H9 (cell line): ENCODE measurements around the gene ZNF786. TPM values are rescaled to one million over a fixed set of nuclear protein-coding genes. Genes with fewer than 3 reads are reported as not detected.

Experiments
- DNase-seq: peaks from one replicate; pipeline ENCODE4 v3.0.0-alpha.2; 2017
- H2AFZ ChIP-seq: one replicate; pipeline ENCODE4 v1.6.1; 2013; ENCODE audit warnings: mild to moderate bottlenecking, low read length, control low read depth, moderate library complexity
- H2AK5ac ChIP-seq: 2 replicates; pipeline ENCODE4 v1.6.1; 2013; ENCODE audit warnings: low read length, control low read depth, mixed read lengths; ENCODE audit not compliant: insufficient read length
- H2BK120ac ChIP-seq: one replicate; pipeline ENCODE4 v1.6.1; 2013; ENCODE audit warnings: low read depth, mild to moderate bottlenecking, low read length, control low read depth, inconsistent platforms; ENCODE audit not compliant: poor library complexity, severe bottlenecking
- H2BK12ac ChIP-seq: 2 replicates; pipeline ENCODE4 v1.6.1; 2013; ENCODE audit warnings: low read length, control low read depth, mixed read lengths, low read depth; ENCODE audit not compliant: insufficient read length
- H2BK15ac ChIP-seq: 2 replicates; pipeline ENCODE4 v1.6.1; 2013; ENCODE audit warnings: low read depth, low read length, control low read depth
- H2BK20ac ChIP-seq: one replicate; pipeline ENCODE4 v1.6.1; 2013; ENCODE audit warnings: low read depth, mild to moderate bottlenecking, low read length, control low read depth, inconsistent platforms; ENCODE audit not compliant: poor library complexity, severe bottlenecking
- H2BK5ac ChIP-seq: 2 replicates; pipeline ENCODE4 v1.6.1; 2013; ENCODE audit warnings: low read length, control low read depth, mixed read lengths; ENCODE audit not compliant: insufficient read length
- H3K14ac ChIP-seq: 2 replicates; pipeline ENCODE4 v1.6.1; 2013; ENCODE audit warnings: low read length, control low read depth; ENCODE audit not compliant: insufficient read depth
- H3K18ac ChIP-seq: 2 replicates; pipeline ENCODE4 v1.6.1; 2013; ENCODE audit warnings: low read depth, mild to moderate bottlenecking, mixed read lengths, low read length, control low read depth; ENCODE audit not compliant: insufficient read length
- H3K23ac ChIP-seq: 2 replicates; pipeline ENCODE4 v1.6.1; 2013; ENCODE audit warnings: low read length, control low read depth, mixed read lengths, low read depth; ENCODE audit not compliant: insufficient read length
- H3K23me2 ChIP-seq: 2 replicates; pipeline ENCODE4 v1.6.1; 2013; ENCODE audit warnings: low read depth, mild to moderate bottlenecking, mixed read lengths, low read length, control low read depth; ENCODE audit not compliant: insufficient read length, poor library complexity, severe bottlenecking
- H3K27ac ChIP-seq: 2 replicates; pipeline ENCODE4 v1.5.1; 2013; ENCODE audit warnings: low read length, control low read depth, mixed read lengths, low read depth; ENCODE audit not compliant: insufficient read length
- H3K27me3 ChIP-seq: 2 replicates; pipeline ENCODE4 v1.6.1; 2013; ENCODE audit warnings: low read length, control low read depth, inconsistent platforms; ENCODE audit not compliant: insufficient read depth
- H3K4ac ChIP-seq: 2 replicates; pipeline ENCODE4 v1.6.1; 2013; ENCODE audit warnings: low read depth, mild to moderate bottlenecking, control low read depth, inconsistent platforms, low read length, moderate library complexity
- H3K4me1 ChIP-seq: 2 replicates; pipeline ENCODE4 v1.6.1; 2013; ENCODE audit warnings: low read length, control low read depth, inconsistent platforms; ENCODE audit not compliant: insufficient read depth
- H3K4me2 ChIP-seq: 2 replicates; pipeline ENCODE4 v1.6.1; 2013; ENCODE audit warnings: low read length, control low read depth, mixed read lengths; ENCODE audit not compliant: insufficient read length, insufficient read depth
- H3K56ac ChIP-seq: 2 replicates; pipeline ENCODE4 v1.6.1; 2013; ENCODE audit warnings: low read depth, mild to moderate bottlenecking, mixed read lengths, low read length, control low read depth; ENCODE audit not compliant: insufficient read length
- H3K79me1 ChIP-seq: 2 replicates; pipeline ENCODE4 v1.6.1; 2013; ENCODE audit warnings: low read depth, mild to moderate bottlenecking, moderate library complexity, low read length, control low read depth, inconsistent platforms; ENCODE audit not compliant: insufficient read depth, poor library complexity, severe bottlenecking
- H3K79me2 ChIP-seq: 2 replicates; pipeline ENCODE4 v1.6.1; 2013; ENCODE audit warnings: low read length, control low read depth, inconsistent platforms; ENCODE audit not compliant: insufficient read depth
- H3K9ac ChIP-seq: 2 replicates; pipeline ENCODE4 v1.6.1; 2013; ENCODE audit warnings: low read length, control low read depth, mixed read lengths; ENCODE audit not compliant: insufficient read length; ENCODE audit errors: extremely low read depth
- H3K9me3 ChIP-seq: one replicate; pipeline ENCODE4 v1.6.1; 2013; ENCODE audit warnings: low read depth, low read length, inconsistent platforms; ENCODE audit not compliant: control insufficient read depth
- H3T11ph ChIP-seq: one replicate; pipeline ENCODE4 v1.6.1; 2013; ENCODE audit warnings: mild to moderate bottlenecking, low read length, control low read depth, inconsistent platforms
- H4K20me1 ChIP-seq: one replicate; pipeline ENCODE4 v1.6.1; 2013; ENCODE audit not compliant: control insufficient read depth, insufficient read length, insufficient read depth
- H4K5ac ChIP-seq: 2 replicates; pipeline ENCODE4 v1.6.1; 2013; ENCODE audit warnings: low read depth, mild to moderate bottlenecking, mixed read lengths, low read length, control low read depth; ENCODE audit not compliant: insufficient read length
- H4K8ac ChIP-seq: replicated peaks from 2 replicates; pipeline ENCODE4 v1.6.1; 2013; ENCODE audit warnings: low read length, control low read depth, mixed read lengths, low read depth; ENCODE audit not compliant: insufficient read length
- H4K91ac ChIP-seq: 2 replicates; pipeline ENCODE4 v1.6.1; 2013; ENCODE audit warnings: low read depth, mild to moderate bottlenecking, moderate library complexity, mixed read lengths, low read length, control low read depth; ENCODE audit not compliant: insufficient read length
- H3K27ac Mint-ChIP-seq, 3 experiments: 2 replicates in 2 of 3; 3 replicates in 1 of 3; pipeline ENCODE4 v1.8.0; 2020 to 2021; ENCODE audit warnings: mixed read lengths in 3 of 3, mild to moderate bottlenecking in 1 of 3, moderate library complexity in 1 of 3
- H3K27me3 Mint-ChIP-seq: 2 replicates; pipeline ENCODE4 v1.8.0; 2021; ENCODE audit warnings: low read depth, mild to moderate bottlenecking, moderate library complexity, mixed read lengths
- H3K36me3 Mint-ChIP-seq, 3 experiments: 2 replicates in 2 of 3; 3 replicates in 1 of 3; pipeline ENCODE4 v1.8.0; 2020 to 2021; ENCODE audit warnings: low read depth in 3 of 3, mixed read lengths in 3 of 3; ENCODE audit not compliant: insufficient read depth in 1 of 3
- H3K4me1 Mint-ChIP-seq, 2 experiments: 2 replicates each; pipeline ENCODE4 v1.8.0; 2020; ENCODE audit warnings: mixed read lengths in 2 of 2
- H3K4me3 Mint-ChIP-seq, 2 experiments: 2 replicates in 1 of 2; 3 replicates in 1 of 2; pipeline ENCODE4 v1.8.0; 2020 to 2021; ENCODE audit warnings: mild to moderate bottlenecking in 2 of 2, mixed read lengths in 2 of 2, moderate library complexity in 1 of 2
- H3K9me3 Mint-ChIP-seq, 2 experiments: 2 replicates in 1 of 2; 3 replicates in 1 of 2; pipeline ENCODE4 v1.8.0; 2020; ENCODE audit warnings: mild to moderate bottlenecking in 2 of 2, mixed read lengths in 2 of 2, moderate library complexity in 1 of 2
- WGBS: extraction: QIAGEN DNeasy Blood & Tissue Kit; methylation state at CpG from one replicate; pipeline ENCODE4 v1.1.7; 2013; ENCODE audit warnings: missing lambda C conversion rate, low lambda C conversion rate, mixed read lengths; ENCODE audit not compliant: insufficient read length; ENCODE audit errors: extremely low coverage; 5-methylcytosine and 5-hydroxymethylcytosine counted together
- total RNA-seq: library from RNA; stranded (reverse); gene quantifications from 2 replicates; pipeline ENCODE4 v1.2.1, GENCODE V29; 2021
- TF ChIP-seq, protein P1 (sequence below): fragments of 200-600 bp; sonication (generic); conservative IDR thresholded peaks from 3 replicates; pipeline ENCODE4 v1.8.0; 2021; ENCODE audit warnings: antibody characterized with exemption, mild to moderate bottlenecking

Gene ZNF786
- total RNA-seq, 1 experiment from 2014 or later: 25.1 TPM

DNA sequence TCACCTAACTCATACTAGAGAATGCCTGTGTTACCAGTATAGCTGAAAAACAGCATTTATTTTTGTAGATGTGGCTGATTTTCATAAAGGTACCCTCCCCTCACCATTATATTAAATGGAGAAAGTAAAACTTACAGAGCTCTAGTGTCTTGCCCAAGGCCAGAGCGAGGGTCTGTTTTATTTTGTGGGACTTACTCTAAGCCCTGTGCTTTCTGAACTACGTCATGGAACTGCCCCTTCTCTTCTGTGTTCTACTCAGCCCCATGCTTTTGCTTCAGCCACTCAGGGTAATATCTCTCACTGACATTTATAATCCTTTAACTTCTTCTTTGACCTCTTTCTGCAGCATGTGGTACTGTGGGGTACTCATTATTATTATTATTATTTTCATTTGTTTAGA, 10.3 kb upstream of the ZNF786 start:
- H4K5ac ChIP-seq: no peak overlapping the region
- H3K4ac ChIP-seq: no peak overlapping the region
- no peak overlapping the region for H2BK20ac ChIP-seq
- Mint-ChIP-seq H3K27me3 (no peaks in the 10 kb centered on the region), H3K36me3 (peaks cover 8 to 12% (median 11%) of the 10 kb centered on the region in 3 experiments; a peak in 6 of 7 replicates), H3K4me3 (no peak overlapping the region), H3K27ac (peak overlapping the region in 1 of 3 experiments; percentile 54; a peak in 1 of 7 replicates), H3K4me1 (peaks cover 7 to 8% of the 10 kb centered on the region in 2 experiments), H3K9me3 (no peaks in the 10 kb centered on the region)
- no peak overlapping the region for H2BK120ac ChIP-seq
- no peak overlapping the region for H3K14ac ChIP-seq
- no peak overlapping the region for H2AFZ ChIP-seq
- no peak overlapping the region for H3K18ac ChIP-seq
- no peak overlapping the region for H3K56ac ChIP-seq
- no peaks in the 10 kb centered on the region for H3K79me2 ChIP-seq
- no peak overlapping the region for H4K8ac ChIP-seq
- H2BK15ac ChIP-seq: no peak overlapping the region
- H3K27ac ChIP-seq: no peak overlapping the region
- H3K23ac ChIP-seq: no peak overlapping the region
- no peaks in the 10 kb centered on the region for H3K27me3 ChIP-seq
- H2BK5ac ChIP-seq: no peak overlapping the region
- H3K9ac ChIP-seq: no peak overlapping the region
- TF ChIP-seq, protein P1, sequence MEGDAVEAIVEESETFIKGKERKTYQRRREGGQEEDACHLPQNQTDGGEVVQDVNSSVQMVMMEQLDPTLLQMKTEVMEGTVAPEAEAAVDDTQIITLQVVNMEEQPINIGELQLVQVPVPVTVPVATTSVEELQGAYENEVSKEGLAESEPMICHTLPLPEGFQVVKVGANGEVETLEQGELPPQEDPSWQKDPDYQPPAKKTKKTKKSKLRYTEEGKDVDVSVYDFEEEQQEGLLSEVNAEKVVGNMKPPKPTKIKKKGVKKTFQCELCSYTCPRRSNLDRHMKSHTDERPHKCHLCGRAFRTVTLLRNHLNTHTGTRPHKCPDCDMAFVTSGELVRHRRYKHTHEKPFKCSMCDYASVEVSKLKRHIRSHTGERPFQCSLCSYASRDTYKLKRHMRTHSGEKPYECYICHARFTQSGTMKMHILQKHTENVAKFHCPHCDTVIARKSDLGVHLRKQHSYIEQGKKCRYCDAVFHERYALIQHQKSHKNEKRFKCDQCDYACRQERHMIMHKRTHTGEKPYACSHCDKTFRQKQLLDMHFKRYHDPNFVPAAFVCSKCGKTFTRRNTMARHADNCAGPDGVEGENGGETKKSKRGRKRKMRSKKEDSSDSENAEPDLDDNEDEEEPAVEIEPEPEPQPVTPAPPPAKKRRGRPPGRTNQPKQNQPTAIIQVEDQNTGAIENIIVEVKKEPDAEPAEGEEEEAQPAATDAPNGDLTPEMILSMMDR: no peak
- H4K91ac ChIP-seq: no peak overlapping the region
- no peak overlapping the region for H3T11ph ChIP-seq
- no peak for DNase-seq
- H2AK5ac ChIP-seq: no peak overlapping the region
- no peaks in the 10 kb centered on the region for H4K20me1 ChIP-seq
- H3K9me3 ChIP-seq: no peaks in the 10 kb centered on the region
- H2BK12ac ChIP-seq: no peak overlapping the region
- H3K79me1 ChIP-seq: no peaks in the 10 kb centered on the region
- H3K4me1 ChIP-seq: no peaks in the 10 kb centered on the region
- no peak overlapping the region for H3K4me2 ChIP-seq
- WGBS: no CpG with 5 or more reads among the region's 2 CpGs
- no peaks in the 10 kb centered on the region for H3K23me2 ChIP-seq
